Adrenal gland (tissue), 12 donors: ENCODE results near the gene AGBL4. TPM values are rescaled to one million over a fixed set of nuclear protein-coding genes. Genes with fewer than 3 reads are reported as not detected.

ENCODE experiments used
- DNase-seq, 7 donors: peaks; one replicate each; pipeline ENCODE4 v3.0.0-alpha.2; 2019 to 2020
- H3K27ac ChIP-seq, 5 donors: fragments of 200-600 bp; sonication (generic) in 4 of 5; 1 replicate in 3 of 5; 2 replicates in 2 of 5; pipeline versions ENCODE4 v1.5.1 to v1.8.0; 2016 to 2020; ENCODE audit warnings: mild to moderate bottlenecking in 1 of 5
- H3K27me3 ChIP-seq: fragments of 200-600 bp; 2 replicates; pipeline ENCODE4 v1.8.0; 2021
- H3K36me3 ChIP-seq, 2 donors: fragments of 200-600 bp; replicated peaks in 1 of 2; 1 replicate in 1 of 2; 2 replicates in 1 of 2; pipeline versions ENCODE4 v1.5.1 to v1.8.0; 2018 to 2022
- H3K4me1 ChIP-seq, 2 donors: fragments of 200-600 bp; replicated peaks in 1 of 2; 1 replicate in 1 of 2; 2 replicates in 1 of 2; pipeline versions ENCODE4 v1.5.1 to v1.8.0; 2018 to 2021
- H3K4me3 ChIP-seq, 4 donors: fragments of 200-600 bp; sonication (generic) in 3 of 4; one replicate each; pipeline ENCODE4 v1.5.1; 2016 to 2018
- H3K9me3 ChIP-seq, 3 donors: fragments of 200-600 bp; sonication (generic) in 1 of 3; replicated peaks in 1 of 3; 1 replicate in 2 of 3; 2 replicates in 1 of 3; pipeline versions ENCODE4 v1.5.1 to v1.8.0; 2016 to 2021
- POLR2A ChIP-seq, 2 donors: fragments of 450-650 bp; IDR thresholded peaks; one replicate each; pipeline ENCODE4 v1.6.1; 2017; ENCODE audit warnings: antibody characterized with exemption in 2 of 2, mild to moderate bottlenecking in 2 of 2, moderate library complexity in 1 of 2
- WGBS, 4 donors: extraction: QIAGEN DNeasy Blood & Tissue Kit in 2 of 4; methylation state at CpG; one replicate each; pipeline versions ENCODE4 v1.1.5 to v1.1.7; 2013 to 2017; 5-methylcytosine and 5-hydroxymethylcytosine counted together
- intact Hi-C, 2 donors: fragments of 100-400 bp; cut with DNase I; formaldehyde crosslinking; loops; one replicate each; pipeline versions ENCODE4 v1.14.1 to v1.15.0; 2022 to 2023
- polyA plus RNA-seq, 3 donors: library from polyadenylated mRNA; stranded (reverse); fragments of 200-250 nt in 2 of 3; fragments of 350-450 nt in 1 of 3; fragmentation: Illumina TruSeq in 1 of 3; extraction: RNeasy Lipid Tissue Mini Kit (QIAGEN cat#74804) in 1 of 3; gene quantifications; one replicate each; pipeline ENCODE4 v1.2.3, GENCODE V29; 2013 to 2014
- total RNA-seq, 9 donors: library from RNA; depleted of rRNA in 4 of 9; stranded (reverse); fragments of >200 nt in 4 of 9; fragments of 120-200 nt in 1 of 9; fragmentation: NEBNext Ultra II Directional in 1 of 9; extraction: Animal tissue kit (Norgen Biotek cat#: 25700) in 1 of 9; gene quantifications; one replicate each; pipeline versions ENCODE4 v1.1.0 to v1.2.4, GENCODE V29; 2013 to 2023
- TF ChIP-seq, protein P1 (sequence below), 6 experiments: fragments of 450-650 bp in 4 of 6; fragments of 200-600 bp in 2 of 6; sonication (generic) in 1 of 6; IDR thresholded peaks; 1 replicate in 5 of 6; 2 replicates in 1 of 6; pipeline versions ENCODE4 v1.5.1 to v1.8.0; 2016 to 2021; ENCODE audit warnings: antibody characterized with exemption in 6 of 6, mild to moderate bottlenecking in 2 of 6, moderate library complexity in 1 of 6
- donor health status: healthy with polysubstance abuse.
- donor health status: Bipolar disorder and iron deficiency.
- donor health status: DM: yes; HTN: yes; CAD: no.
- donor health status: DM: no; HTN: no; CAD: no.
- donor health status: DM: no; HTN: no; CAD: no.
- donor health status: DM: yes; HTN: yes; CAD: no.

AGBL4 gene
- total and polyA plus RNA-seq, 12 donors, result 0.10 to 1.9 (median 0.80) TPM; not detected in 2

DNA sequence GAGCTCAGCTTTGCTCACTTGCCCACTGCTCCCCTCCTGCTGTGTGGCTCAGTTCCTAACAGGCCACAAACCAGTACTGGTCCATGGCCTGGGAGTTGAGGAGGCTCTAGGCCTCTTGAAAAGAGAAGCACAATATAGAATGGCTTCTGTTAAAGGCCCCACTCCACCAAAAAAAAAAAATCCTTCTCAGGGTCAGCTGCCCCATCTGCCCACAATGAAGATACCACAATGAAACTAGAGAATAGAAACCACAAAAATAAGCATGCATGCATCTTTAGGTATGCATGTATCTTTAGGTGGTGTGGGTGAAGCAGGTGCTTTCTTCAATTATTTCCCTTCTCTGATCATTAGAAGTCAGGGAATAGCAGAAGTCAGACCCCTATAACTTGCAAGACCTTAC, 626.7 kb downstream of the AGBL4 start:
- Histone ChIP-seq H3K4me1 (no peaks in the 10 kb centered on the region), H3K9me3 (no peaks in the 10 kb centered on the region), H3K36me3 (no peaks in the 10 kb centered on the region), H3K27ac (no peak overlapping the region), H3K4me3 (no peak overlapping the region), H3K27me3 (no peaks in the 10 kb centered on the region)
- intact Hi-C loops, result no loop called here
- DNase-seq, result no peak
- no peak for TF ChIP-seq POLR2A (IDR thresholded peaks at IDR 0.05)
- TF ChIP-seq, protein P1, sequence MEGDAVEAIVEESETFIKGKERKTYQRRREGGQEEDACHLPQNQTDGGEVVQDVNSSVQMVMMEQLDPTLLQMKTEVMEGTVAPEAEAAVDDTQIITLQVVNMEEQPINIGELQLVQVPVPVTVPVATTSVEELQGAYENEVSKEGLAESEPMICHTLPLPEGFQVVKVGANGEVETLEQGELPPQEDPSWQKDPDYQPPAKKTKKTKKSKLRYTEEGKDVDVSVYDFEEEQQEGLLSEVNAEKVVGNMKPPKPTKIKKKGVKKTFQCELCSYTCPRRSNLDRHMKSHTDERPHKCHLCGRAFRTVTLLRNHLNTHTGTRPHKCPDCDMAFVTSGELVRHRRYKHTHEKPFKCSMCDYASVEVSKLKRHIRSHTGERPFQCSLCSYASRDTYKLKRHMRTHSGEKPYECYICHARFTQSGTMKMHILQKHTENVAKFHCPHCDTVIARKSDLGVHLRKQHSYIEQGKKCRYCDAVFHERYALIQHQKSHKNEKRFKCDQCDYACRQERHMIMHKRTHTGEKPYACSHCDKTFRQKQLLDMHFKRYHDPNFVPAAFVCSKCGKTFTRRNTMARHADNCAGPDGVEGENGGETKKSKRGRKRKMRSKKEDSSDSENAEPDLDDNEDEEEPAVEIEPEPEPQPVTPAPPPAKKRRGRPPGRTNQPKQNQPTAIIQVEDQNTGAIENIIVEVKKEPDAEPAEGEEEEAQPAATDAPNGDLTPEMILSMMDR (IDR thresholded peaks at IDR 0.05), result no peak

DNA sequence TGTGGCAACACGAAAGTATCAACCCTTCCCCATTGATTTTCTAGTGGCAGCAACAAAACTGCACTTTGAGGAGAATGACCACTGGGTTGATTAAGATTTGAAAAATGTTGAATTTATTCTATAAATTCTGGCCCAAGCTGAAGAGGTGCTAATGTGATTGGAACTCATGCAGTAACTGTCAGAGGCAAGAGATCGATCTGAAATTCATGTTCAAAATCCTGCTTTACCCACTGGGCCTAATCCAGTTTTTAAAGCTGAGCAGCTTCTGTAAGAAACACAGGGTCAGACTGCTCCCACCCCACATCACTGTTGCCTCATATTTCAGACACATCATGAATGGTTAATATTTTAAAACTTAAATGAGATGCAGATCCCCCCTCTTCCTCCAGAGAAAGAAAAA, 629.6 kb downstream of the AGBL4 start:
- 73 to 86% (median 82%) methylated on average over 2 of the region's 2 CpGs for WGBS, 4 donors
- DNase-seq, result no peak
- Histone ChIP-seq H3K4me3 (no peak overlapping the region), H3K27ac (no peak overlapping the region), H3K9me3 (no peaks in the 10 kb centered on the region), H3K4me1 (no peaks in the 10 kb centered on the region), H3K36me3 (no peaks in the 10 kb centered on the region), H3K27me3 (no peaks in the 10 kb centered on the region)
- TF ChIP-seq POLR2A (IDR thresholded peaks at IDR 0.05), result no peak
- TF ChIP-seq, protein P1 (IDR thresholded peaks at IDR 0.05), result no peak
- intact Hi-C loops, result no loop called here

DNA sequence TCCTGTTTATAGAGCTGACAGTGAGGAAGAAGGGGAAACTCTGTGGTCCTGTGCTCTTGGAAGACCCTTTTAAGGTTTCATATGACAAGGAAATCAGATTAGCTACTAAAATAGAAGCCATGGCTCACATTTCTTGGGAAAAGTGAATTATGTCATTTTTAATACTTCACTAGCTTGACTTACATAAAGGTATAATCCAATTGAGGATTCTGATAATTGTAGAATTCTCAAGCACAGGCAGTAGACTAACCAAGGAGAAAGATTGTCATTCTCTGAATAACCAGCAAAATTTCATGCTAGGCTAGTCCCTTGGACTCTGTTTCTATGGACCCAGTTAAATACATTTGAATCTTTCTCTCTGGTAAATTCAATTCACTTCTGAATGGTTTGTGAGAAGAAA, 634.1 kb downstream of the AGBL4 start:
- intact Hi-C loops, result no loop called here
- Histone ChIP-seq H3K9me3 (no peaks in the 10 kb centered on the region), H3K4me3 (no peak overlapping the region), H3K36me3 (no peaks in the 10 kb centered on the region), H3K27ac (no peak overlapping the region), H3K4me1 (no peaks in the 10 kb centered on the region), H3K27me3 (no peaks in the 10 kb centered on the region)
- no peak for TF ChIP-seq POLR2A (IDR thresholded peaks at IDR 0.05)
- TF ChIP-seq, protein P1 (IDR thresholded peaks at IDR 0.05), result no peak
- DNase-seq, result no peak

DNA sequence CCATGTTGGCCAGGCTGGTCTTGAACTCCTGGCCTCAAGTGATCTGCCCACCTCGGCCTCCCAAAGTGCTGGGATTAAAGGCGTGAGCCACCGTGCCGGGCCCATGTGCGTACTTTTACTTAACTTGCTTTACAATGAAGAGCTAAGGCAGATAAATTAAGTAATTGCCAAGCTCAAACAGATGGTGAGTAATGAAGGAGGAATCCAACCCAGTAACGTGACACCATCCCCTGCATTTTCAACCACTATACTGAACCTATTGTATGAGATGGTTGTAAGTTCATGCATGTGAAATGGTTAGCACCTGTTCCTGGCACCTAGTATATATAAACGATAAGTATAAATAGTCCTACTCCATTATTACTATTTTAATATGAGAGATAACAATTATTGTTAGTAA, 659.1 kb downstream of the AGBL4 start:
- Histone ChIP-seq H3K4me1 (no peaks in the 10 kb centered on the region), H3K9me3 (no peaks in the 10 kb centered on the region), H3K4me3 (no peak overlapping the region), H3K27ac (no peak overlapping the region), H3K36me3 (no peaks in the 10 kb centered on the region), H3K27me3 (no peaks in the 10 kb centered on the region)
- 86 to 91% (median 88%) methylated on average over 7 of the region's 7 CpGs for WGBS, 4 donors
- intact Hi-C loops, result no loop called here
- TF ChIP-seq, protein P1 (IDR thresholded peaks at IDR 0.05), result no peak
- no peak for TF ChIP-seq POLR2A (IDR thresholded peaks at IDR 0.05)
- no peak for DNase-seq
